SK-N-SH (cell line): ENCODE results near the gene SP100. TPM values are rescaled to one million over a fixed set of nuclear protein-coding genes. Genes with fewer than 3 reads are reported as not detected.

ENCODE experiments used
- CTCF ChIA-PET: fragments of 300-600, 350-600 bp; formaldehyde crosslinking; extraction: SDS; loops from one replicate; lab custom pipeline; 2021; lab: Yijun Ruan, JAX
- POLR2A ChIA-PET: fragments of 350-600 bp; sonication (Branson Sonifier 250); formaldehyde crosslinking; extraction: SDS; loops from one replicate; lab custom pipeline; 2020; ENCODE audit warnings: antibody characterized with exemption, inconsistent platforms; lab: Yijun Ruan, JAX
- DNase-seq: peaks from one replicate; pipeline ENCODE4 v3.0.0; 2012
- H2AFZ ChIP-seq: fragments of 200-600 bp; sonication (generic); 2 replicates; pipeline ENCODE4 v1.8.1; 2016; ENCODE audit warnings: antibody characterized with exemption, mild to moderate bottlenecking, low read depth
- H3F3A ChIP-seq: fragments of 200-600 bp; sonication (generic); replicated peaks from 2 replicates; pipeline ENCODE3; 2016; ENCODE audit warnings: antibody characterized with exemption, mild to moderate bottlenecking; ENCODE audit not compliant: insufficient read depth
- H3K27ac ChIP-seq, 2 experiments: fragments of 200-500 bp in 1 of 2; fragments of 200-600 bp in 1 of 2; sonication (Bioruptor generic) in 1 of 2; sonication (generic), shearing (Covaris generic) in 1 of 2; 2 replicates each; pipeline versions ENCODE4 v1.5.1 to v1.6.1; 2014 to 2016; ENCODE audit warnings: low read depth in 2 of 2, inconsistent platforms in 1 of 2, low read length in 1 of 2, mild to moderate bottlenecking in 1 of 2, mixed read lengths in 1 of 2
- H3K27me3 ChIP-seq: fragments of 200-600 bp; sonication (generic), shearing (Covaris generic); 2 replicates; pipeline ENCODE4 v1.6.1; 2016; ENCODE audit warnings: mixed run types; ENCODE audit not compliant: insufficient read depth
- H3K36me3 ChIP-seq, 2 experiments: fragments of 200-500 bp in 1 of 2; fragments of 200-600 bp in 1 of 2; sonication (Bioruptor generic) in 1 of 2; sonication (generic) in 1 of 2; replicated peaks in 1 of 2; 2 replicates each; pipeline versions ENCODE3 to v1.5.1; 2014 to 2016; ENCODE audit warnings: low read length in 1 of 2, mild to moderate bottlenecking in 1 of 2; ENCODE audit not compliant: insufficient read depth in 2 of 2, control insufficient read depth in 1 of 2
- H3K4me1 ChIP-seq, 2 experiments: fragments of 200-500 bp in 1 of 2; fragments of 200-600 bp in 1 of 2; sonication (Bioruptor generic) in 1 of 2; sonication (generic), shearing (Covaris generic) in 1 of 2; 2 replicates each; pipeline versions ENCODE4 v1.5.1 to v1.6.1; 2014 to 2016; ENCODE audit warnings: low read depth in 1 of 2, low read length in 1 of 2, mixed run types in 1 of 2; ENCODE audit not compliant: insufficient read depth in 2 of 2, control insufficient read depth in 1 of 2
- H3K4me2 ChIP-seq: fragments of 200-600 bp; sonication (generic), shearing (Covaris generic); 2 replicates; pipeline ENCODE4 v1.6.1; 2017; ENCODE audit warnings: mixed run types
- H3K4me3 ChIP-seq, 2 experiments: fragments of 200-500 bp in 1 of 2; fragments of 200-600 bp in 1 of 2; sonication (Bioruptor generic) in 1 of 2; sonication (generic), shearing (Covaris generic) in 1 of 2; 2 replicates each; pipeline versions ENCODE4 v1.5.1 to v1.8.1; 2014 to 2016; ENCODE audit warnings: low read depth in 2 of 2, inconsistent platforms in 1 of 2, low read length in 1 of 2, mild to moderate bottlenecking in 1 of 2, mixed read lengths in 1 of 2, moderate library complexity in 1 of 2
- H3K79me2 ChIP-seq: fragments of 200-600 bp; sonication (generic); 2 replicates; pipeline ENCODE4 v1.8.1; 2017; ENCODE audit warnings: mild to moderate bottlenecking; ENCODE audit not compliant: insufficient read depth
- H3K9ac ChIP-seq: fragments of 200-600 bp; sonication (generic); 2 replicates; pipeline ENCODE4 v1.6.1; 2017; ENCODE audit warnings: mixed run types
- H3K9me2 ChIP-seq: fragments of 200-600 bp; sonication (generic); 2 replicates; pipeline ENCODE4 v1.6.1; 2017; ENCODE audit warnings: mixed run types
- H3K9me3 ChIP-seq: fragments of 200-600 bp; sonication (generic); 2 replicates; pipeline ENCODE4 v1.6.1; 2017; ENCODE audit warnings: mixed run types, mild to moderate bottlenecking, moderate library complexity
- H4K20me1 ChIP-seq: fragments of 200-600 bp; sonication (generic); 2 replicates; pipeline ENCODE4 v1.6.1; 2017; ENCODE audit warnings: mild to moderate bottlenecking, mixed run types; ENCODE audit not compliant: insufficient read depth
- ELF1 ChIP-seq: IDR thresholded peaks from 2 replicates; pipeline ENCODE4 v1.4.0; 2012
- EZH2phosphoT487 ChIP-seq: fragments of 200-600 bp; sonication (generic); IDR thresholded peaks from 2 replicates; pipeline ENCODE4 v1.6.1; 2017; ENCODE audit warnings: low read depth, mixed run types, mild to moderate bottlenecking, antibody characterized with exemption, moderate library complexity, borderline replicate concordance
- FOSL2 ChIP-seq: IDR thresholded peaks from 2 replicates; pipeline ENCODE4 v1.4.0; 2012; ENCODE audit warnings: low read depth, mild to moderate bottlenecking, moderate library complexity, borderline replicate concordance
- GABPA ChIP-seq: IDR thresholded peaks from 2 replicates; pipeline ENCODE4 v1.4.0; 2012; ENCODE audit warnings: low read depth, mild to moderate bottlenecking
- MAX ChIP-seq: IDR thresholded peaks from 2 replicates; pipeline ENCODE4 v1.4.0; 2012; ENCODE audit warnings: low read depth
- POLR2AphosphoS5 ChIP-seq: IDR thresholded peaks from 2 replicates; pipeline ENCODE4 v1.6.1; 2012; ENCODE audit warnings: low read depth, low read length
- REST ChIP-seq: IDR thresholded peaks from 2 replicates; pipeline ENCODE4 v1.6.1; 2012; ENCODE audit warnings: mild to moderate bottlenecking, low read depth, low read length, moderate library complexity
- RFX5 ChIP-seq: IDR thresholded peaks from 2 replicates; pipeline ENCODE4 v1.6.1; 2012; ENCODE audit warnings: mild to moderate bottlenecking, improper control_type of control experiment, low read length
- YY1 ChIP-seq: IDR thresholded peaks from 2 replicates; pipeline ENCODE4 v1.4.0; 2012; ENCODE audit warnings: low read depth, mild to moderate bottlenecking
- WGBS: methylation state at CpG from one replicate; pipeline ENCODE4 v1.1.6; 2017; ENCODE audit warnings: low lambda C conversion rate; 5-methylcytosine and 5-hydroxymethylcytosine counted together
- polyA plus RNA-seq, 3 experiments: library from polyadenylated mRNA; depleted of rRNA; stranded (reverse); fragments of >200 nt; gene quantifications; 2 replicates each; pipeline ENCODE4 v1.2.3, GENCODE V29; 2012
- TF ChIP-seq, protein P1 (sequence below): fragments of 150-350 bp; IDR thresholded peaks from 2 replicates; pipeline ENCODE4 v1.6.1; 2016; ENCODE audit warnings: mild to moderate bottlenecking, low read depth, low read length
- TF ChIP-seq, protein P2 (sequence below): IDR thresholded peaks from 2 replicates; pipeline ENCODE4 v1.4.0; 2012; ENCODE audit warnings: low read depth, borderline replicate concordance

Gene SP100
- 38.1 and 50.6 TPM in 2 replicates for polyA plus RNA-seq (2012; rRNA removed)
- 51.6 and 62.3 TPM in 2 replicates for polyA plus RNA-seq (2012; cell fraction: cytosol; rRNA removed)
- 23.2 and 49.5 TPM in 2 replicates for polyA plus RNA-seq (2012; cell fraction: nucleus; rRNA removed)

DNA sequence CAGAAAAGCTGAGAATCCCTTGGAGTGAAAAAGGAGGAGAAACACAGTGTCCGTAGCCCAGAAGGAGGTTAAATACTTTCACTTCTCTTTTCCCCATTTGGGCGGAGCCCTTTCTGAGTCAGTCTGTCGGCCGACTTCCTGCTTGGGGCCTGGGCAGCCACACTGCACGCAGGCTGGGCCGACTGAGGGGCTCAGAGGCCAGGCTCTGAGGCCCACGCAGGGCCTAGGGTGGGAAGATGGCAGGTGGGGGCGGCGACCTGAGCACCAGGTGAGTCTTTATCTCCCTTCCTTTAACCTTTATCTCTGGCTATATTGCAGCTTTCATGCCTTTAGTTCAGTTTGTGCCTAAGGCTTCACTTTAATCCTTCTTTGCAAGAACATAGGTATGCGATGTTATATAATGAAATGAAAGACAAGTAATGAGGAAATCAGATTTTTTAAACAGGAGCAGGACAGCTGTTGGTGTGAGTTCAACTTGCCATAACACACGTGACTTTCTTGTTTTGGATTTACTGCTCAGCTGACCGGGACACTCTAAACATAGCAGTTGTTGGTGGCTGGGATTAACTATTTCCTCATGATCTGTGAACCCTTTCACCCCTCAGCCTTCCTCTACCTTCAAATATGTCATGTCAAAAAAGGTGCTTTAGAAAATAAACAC, at the start of gene SP100:
SP100 (plus strand) TSS at position 141 of the 661 bp plus-strand sequence; CDS start at position 237, 96 bp downstream.
- POLR2A ChIA-PET = no interaction called here

More for the DNA sequence above, at the start of gene SP100:
- TF ChIP-seq ELF1 (peak; percentile 85), RFX5 (no peak), POLR2AphosphoS5 (peak; percentile 90), EZH2phosphoT487 (no peak), YY1 (0 out of 2 replicates have a peak, but pooled peaks have one; percentile 20), FOSL2 (peak; percentile 56; the same call in 1 of the 2 replicates), GABPA (peak; percentile 26; the same call in 1 of the 2 replicates), MAX (no peak; the same call in 1 of the 2 replicates), REST (peak; percentile 36; the same call in 1 of the 2 replicates)
- TF ChIP-seq, protein P1, sequence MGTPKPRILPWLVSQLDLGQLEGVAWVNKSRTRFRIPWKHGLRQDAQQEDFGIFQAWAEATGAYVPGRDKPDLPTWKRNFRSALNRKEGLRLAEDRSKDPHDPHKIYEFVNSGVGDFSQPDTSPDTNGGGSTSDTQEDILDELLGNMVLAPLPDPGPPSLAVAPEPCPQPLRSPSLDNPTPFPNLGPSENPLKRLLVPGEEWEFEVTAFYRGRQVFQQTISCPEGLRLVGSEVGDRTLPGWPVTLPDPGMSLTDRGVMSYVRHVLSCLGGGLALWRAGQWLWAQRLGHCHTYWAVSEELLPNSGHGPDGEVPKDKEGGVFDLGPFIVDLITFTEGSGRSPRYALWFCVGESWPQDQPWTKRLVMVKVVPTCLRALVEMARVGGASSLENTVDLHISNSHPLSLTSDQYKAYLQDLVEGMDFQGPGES = no peak
- TF ChIP-seq, protein P2, sequence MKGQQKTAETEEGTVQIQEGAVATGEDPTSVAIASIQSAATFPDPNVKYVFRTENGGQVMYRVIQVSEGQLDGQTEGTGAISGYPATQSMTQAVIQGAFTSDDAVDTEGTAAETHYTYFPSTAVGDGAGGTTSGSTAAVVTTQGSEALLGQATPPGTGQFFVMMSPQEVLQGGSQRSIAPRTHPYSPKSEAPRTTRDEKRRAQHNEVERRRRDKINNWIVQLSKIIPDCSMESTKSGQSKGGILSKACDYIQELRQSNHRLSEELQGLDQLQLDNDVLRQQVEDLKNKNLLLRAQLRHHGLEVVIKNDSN = peak; percentile 75; the same call in 1 of the 2 replicates
- Histone ChIP-seq H3K79me2 (peaks cover 52% of the 10 kb centered on the region), H3K4me2 (peak within 1 kb of the TSS; percentile 79), H3K27me3 (no peaks in the 10 kb centered on the region), H3K4me1 (peaks cover 3 to 9% of the 10 kb centered on the region in 2 experiments; a peak in 2 of 4 replicates), H4K20me1 (no peaks in the 10 kb centered on the region), H3F3A (no peaks in the 10 kb centered on the region), H3K9ac (peak within 1 kb of the TSS; percentile 69), H2AFZ (peak within 1 kb of the TSS; percentile 61), H3K9me2 (no peaks in the 10 kb centered on the region), H3K27ac (peak within 1 kb of the TSS; percentile 83 to 85), H3K4me3 (peak within 1 kb of the TSS; percentile 56 to 77), H3K9me3 (no peaks in the 10 kb centered on the region), H3K36me3 (peaks cover 0 to 3% of the 10 kb centered on the region in 2 experiments)
- DNase-seq = no peak
- CTCF ChIA-PET = interaction anchor here (0.6 kb wide), 1 partner anchor 70 kb away, joined by 3 read pairs; no protein-coding TSS in a partner anchor
- WGBS = 3% methylated on average over 12 of the region's 12 CpGs
